GM12873 (cell line): ENCODE measurements around the gene FOXP2.

Experiments used
- TF ChIP-seq, protein P1 (sequence below): IDR thresholded peaks from 2 replicates; pipeline ENCODE4 v1.5.1; 2012; ENCODE audit warnings: low read depth, mild to moderate bottlenecking, moderate library complexity, low read length, control low read depth; ENCODE audit not compliant: insufficient read depth; ENCODE audit errors: missing control alignments

The FOXP2 gene

DNA sequence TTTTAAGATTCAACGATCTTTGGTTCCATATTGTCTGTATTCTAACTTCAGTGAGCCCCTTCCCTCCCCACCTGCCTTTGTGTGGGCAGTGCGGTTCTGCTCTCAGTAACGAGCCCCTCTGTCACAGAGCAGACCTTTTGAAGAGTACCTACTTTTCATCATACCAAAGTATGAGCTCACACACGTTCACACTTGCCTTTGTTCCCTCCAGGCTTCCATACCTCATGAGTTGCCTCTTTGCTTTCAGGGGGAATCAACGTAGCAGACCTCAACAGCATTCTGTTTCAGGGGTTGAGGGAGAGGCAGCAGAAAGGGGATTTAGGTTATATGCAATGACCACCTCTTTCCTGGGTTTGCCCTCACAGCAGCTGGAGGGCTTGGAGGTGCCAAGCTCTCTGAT lies 295.9 kb downstream of the FOXP2 start:
- TF ChIP-seq, protein P1, sequence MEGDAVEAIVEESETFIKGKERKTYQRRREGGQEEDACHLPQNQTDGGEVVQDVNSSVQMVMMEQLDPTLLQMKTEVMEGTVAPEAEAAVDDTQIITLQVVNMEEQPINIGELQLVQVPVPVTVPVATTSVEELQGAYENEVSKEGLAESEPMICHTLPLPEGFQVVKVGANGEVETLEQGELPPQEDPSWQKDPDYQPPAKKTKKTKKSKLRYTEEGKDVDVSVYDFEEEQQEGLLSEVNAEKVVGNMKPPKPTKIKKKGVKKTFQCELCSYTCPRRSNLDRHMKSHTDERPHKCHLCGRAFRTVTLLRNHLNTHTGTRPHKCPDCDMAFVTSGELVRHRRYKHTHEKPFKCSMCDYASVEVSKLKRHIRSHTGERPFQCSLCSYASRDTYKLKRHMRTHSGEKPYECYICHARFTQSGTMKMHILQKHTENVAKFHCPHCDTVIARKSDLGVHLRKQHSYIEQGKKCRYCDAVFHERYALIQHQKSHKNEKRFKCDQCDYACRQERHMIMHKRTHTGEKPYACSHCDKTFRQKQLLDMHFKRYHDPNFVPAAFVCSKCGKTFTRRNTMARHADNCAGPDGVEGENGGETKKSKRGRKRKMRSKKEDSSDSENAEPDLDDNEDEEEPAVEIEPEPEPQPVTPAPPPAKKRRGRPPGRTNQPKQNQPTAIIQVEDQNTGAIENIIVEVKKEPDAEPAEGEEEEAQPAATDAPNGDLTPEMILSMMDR, result no peak

DNA sequence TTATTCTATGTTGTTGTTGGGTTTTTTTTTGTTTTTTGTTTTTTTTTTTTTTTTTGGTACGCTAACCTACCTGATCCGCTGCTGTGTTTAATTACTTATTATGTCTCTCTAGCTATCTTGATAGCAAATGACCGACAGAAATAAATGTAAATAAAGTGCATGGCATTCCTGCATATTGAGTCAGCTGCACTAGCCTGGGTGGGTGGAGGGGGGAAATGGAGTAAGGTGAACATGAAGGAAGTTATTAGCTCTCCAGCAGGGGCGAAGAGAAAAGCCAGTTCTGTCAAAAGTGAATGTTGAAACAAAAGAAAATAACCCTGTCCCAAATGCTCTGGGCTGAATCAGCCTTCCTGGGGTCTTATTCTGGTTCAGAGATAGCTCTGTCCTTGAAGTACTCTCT lies 296.6 kb downstream of the FOXP2 start:
- TF ChIP-seq, protein P1, result no peak

DNA sequence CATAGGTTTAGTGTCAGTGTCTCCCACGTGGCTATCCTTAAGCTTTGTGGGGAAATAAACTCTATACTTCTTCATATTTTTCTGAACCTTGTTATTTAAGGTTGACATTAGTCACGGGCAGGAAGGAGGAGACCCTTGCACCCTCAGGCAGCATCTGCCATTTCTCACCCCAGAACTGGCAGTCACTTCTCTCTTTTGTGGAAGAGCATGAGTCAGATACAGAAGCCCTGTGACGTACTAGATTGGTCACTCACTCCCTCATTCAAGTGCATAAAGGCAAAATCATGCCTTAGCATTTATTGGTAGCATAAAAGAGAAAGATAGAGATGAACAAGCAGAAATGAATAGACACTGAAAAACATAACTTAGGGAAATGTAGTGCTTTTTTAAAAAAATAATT lies 301.3 kb downstream of the FOXP2 start:
- TF ChIP-seq, protein P1, result no peak

DNA sequence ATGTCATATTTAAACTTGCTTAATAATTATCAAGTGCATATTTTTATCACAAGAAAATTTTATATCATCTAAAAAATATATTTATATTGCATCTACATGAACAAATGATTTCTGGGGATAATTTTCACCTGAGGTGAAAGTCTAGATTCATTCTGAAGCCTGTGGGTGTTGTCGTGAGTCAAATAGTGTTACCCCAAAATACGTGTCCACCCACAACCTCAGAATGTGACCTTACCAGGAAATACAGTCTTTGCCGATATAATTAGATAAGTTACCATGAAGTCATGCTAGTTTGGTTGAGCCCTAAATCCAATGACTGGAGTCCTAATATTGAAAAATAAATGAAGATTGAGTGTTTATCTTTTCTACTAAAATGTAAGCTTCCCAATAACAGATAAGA lies 304.2 kb downstream of the FOXP2 start:
- TF ChIP-seq, protein P1, result no peak

DNA sequence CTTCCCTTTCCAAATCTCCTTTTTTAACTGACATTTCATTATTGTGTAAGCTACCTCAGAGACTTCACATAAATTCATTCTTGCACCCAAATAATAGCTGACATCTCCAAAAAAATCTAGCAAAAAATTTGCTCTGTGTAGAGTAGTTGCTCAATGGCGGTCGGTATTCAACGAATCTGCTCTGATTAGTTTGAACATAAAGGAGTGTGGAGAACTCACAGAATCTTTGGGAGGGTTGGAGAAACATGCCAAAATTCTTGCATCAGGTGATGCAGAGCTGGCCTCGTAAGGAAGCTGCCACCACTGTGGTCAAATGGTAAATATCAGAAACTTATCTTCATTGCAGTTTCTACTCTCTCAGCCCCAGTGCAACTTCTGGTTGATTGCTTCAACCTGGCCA lies 306.1 kb downstream of the FOXP2 start:
- TF ChIP-seq, protein P1, result no peak

DNA sequence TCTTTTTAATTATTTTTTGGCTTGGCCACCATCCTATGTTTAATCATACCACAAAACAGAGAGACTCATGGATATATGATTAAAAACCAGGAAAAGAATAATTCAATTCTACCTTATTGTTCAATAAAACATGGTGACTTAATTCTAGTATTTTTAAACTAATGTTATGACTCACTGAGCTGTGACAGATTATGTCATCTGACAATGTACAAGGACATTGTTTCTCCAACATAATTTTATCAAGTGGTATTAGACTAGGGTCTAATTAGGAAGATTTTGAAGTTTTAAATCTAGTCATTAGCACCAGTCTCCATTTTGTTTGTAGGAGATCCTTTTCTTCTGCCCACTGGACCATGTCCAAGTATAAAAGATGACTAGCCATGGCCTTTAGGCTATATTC lies 307.9 kb downstream of the FOXP2 start:
- TF ChIP-seq, protein P1, result no peak

DNA sequence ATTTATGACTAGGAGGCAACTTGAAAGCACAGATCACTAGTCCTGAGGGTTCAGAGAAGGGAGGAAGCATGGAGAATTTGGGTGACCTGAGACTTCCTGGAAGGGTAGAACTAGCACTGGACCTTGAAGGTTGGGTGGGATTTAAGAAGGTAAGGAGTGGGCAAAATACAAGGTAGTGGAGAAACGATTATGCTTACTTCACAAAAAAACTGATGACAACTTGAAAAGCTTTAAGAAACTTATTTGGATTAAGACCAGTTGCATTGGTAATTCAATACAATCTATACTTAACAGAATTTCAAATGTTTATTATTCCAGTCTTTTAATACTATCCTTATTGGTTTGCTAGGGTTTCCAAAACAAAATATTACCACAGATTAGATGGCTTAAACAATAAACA lies 308.7 kb downstream of the FOXP2 start:
- TF ChIP-seq, protein P1, result no peak
